ENCODE measurements around the gene HIC2.

DNA sequence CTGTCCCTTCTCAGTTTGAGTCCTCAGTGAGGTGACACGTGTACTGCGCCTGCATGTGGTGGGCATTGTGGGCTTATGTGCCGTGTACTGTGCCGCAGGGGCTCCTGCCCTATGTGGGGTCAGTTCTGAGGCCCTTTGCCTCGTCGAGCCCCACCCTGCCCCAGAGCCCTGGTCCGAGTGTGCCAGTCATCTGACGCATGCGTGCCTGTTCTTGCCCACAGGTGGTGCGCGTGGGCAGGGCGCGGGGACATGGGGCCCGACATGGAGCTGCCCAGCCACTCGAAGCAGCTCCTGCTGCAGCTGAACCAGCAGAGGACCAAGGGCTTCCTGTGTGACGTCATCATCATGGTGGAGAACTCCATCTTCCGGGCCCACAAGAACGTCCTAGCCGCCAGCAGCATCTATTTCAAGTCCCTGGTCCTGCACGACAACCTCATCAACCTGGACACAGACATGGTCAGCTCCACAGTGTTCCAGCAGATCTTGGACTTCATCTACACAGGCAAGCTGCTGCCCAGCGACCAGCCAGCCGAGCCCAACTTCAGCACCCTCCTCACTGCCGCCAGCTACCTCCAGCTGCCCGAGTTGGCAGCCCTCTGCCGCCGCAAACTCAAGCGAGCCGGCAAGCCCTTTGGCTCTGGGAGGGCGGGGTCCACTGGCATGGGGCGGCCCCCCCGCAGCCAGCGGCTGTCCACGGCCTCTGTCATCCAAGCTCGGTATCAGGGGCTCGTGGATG is 27.7 kb downstream of the HIC2 start:
- TF ChIP-seq, protein P1, sequence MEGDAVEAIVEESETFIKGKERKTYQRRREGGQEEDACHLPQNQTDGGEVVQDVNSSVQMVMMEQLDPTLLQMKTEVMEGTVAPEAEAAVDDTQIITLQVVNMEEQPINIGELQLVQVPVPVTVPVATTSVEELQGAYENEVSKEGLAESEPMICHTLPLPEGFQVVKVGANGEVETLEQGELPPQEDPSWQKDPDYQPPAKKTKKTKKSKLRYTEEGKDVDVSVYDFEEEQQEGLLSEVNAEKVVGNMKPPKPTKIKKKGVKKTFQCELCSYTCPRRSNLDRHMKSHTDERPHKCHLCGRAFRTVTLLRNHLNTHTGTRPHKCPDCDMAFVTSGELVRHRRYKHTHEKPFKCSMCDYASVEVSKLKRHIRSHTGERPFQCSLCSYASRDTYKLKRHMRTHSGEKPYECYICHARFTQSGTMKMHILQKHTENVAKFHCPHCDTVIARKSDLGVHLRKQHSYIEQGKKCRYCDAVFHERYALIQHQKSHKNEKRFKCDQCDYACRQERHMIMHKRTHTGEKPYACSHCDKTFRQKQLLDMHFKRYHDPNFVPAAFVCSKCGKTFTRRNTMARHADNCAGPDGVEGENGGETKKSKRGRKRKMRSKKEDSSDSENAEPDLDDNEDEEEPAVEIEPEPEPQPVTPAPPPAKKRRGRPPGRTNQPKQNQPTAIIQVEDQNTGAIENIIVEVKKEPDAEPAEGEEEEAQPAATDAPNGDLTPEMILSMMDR (conservative IDR thresholded peaks at IDR 0.05; ENCODE audit: low read length), result no peak
- TF ChIP-seq EZH2phosphoT487 (IDR thresholded peaks at IDR 0.05; ENCODE audit: borderline replicate concordance, low read depth, low read length), result no peak

All from OCI-LY7 (cell line).